CD14-positive monocyte (primary cell): ENCODE results near the gene SLC38A8. TPM values are rescaled to one million over a fixed set of nuclear protein-coding genes. Genes with fewer than 3 reads are reported as not detected.

Experiments used
- DNase-seq, 3 donors: peaks; one replicate each; pipeline ENCODE4 v3.0.0-alpha.2; 2011 to 2022
- H2AFZ ChIP-seq: 2 replicates; pipeline ENCODE4 v1.6.0; 2012; ENCODE audit warnings: mild to moderate bottlenecking, low read depth, low read length, inconsistent platforms; ENCODE audit not compliant: insufficient read depth, poor library complexity, severe bottlenecking
- H3K27ac ChIP-seq, 2 donors: 1 replicate in 1 of 2; 2 replicates in 1 of 2; pipeline ENCODE4 v1.5.1; 2012 to 2013; ENCODE audit warnings: low read length in 2 of 2, control low read depth in 1 of 2, inconsistent platforms in 1 of 2, low read depth in 1 of 2, mild to moderate bottlenecking in 1 of 2
- H3K27me3 ChIP-seq, 2 donors: one replicate each; pipeline versions ENCODE4 v1.6.0 to v1.6.1; 2011 to 2013; ENCODE audit warnings: low read length in 2 of 2; ENCODE audit not compliant: control insufficient read depth in 2 of 2, insufficient read depth in 2 of 2
- H3K36me3 ChIP-seq, 2 donors: replicated peaks in 1 of 2; 1 replicate in 1 of 2; 2 replicates in 1 of 2; pipeline versions ENCODE4 v1.5.1 to v1.6.1; 2012 to 2013; ENCODE audit warnings: low read length in 2 of 2, control low read depth in 1 of 2, inconsistent platforms in 1 of 2, mild to moderate bottlenecking in 1 of 2; ENCODE audit not compliant: insufficient read depth in 2 of 2, control insufficient read depth in 1 of 2
- H3K4me1 ChIP-seq, 2 donors: 1 replicate in 1 of 2; 2 replicates in 1 of 2; pipeline versions ENCODE4 v1.5.1 to v1.6.1; 2012 to 2013; ENCODE audit warnings: low read length in 2 of 2, control low read depth in 1 of 2, inconsistent platforms in 1 of 2, mild to moderate bottlenecking in 1 of 2, moderate library complexity in 1 of 2; ENCODE audit not compliant: insufficient read depth in 2 of 2, control insufficient read depth in 1 of 2
- H3K4me2 ChIP-seq: replicated peaks from 2 replicates; pipeline ENCODE3; 2012; ENCODE audit warnings: low read length, moderate library complexity, mild to moderate bottlenecking; ENCODE audit not compliant: poor library complexity, severe bottlenecking; ENCODE audit errors: extremely low read depth
- H3K4me3 ChIP-seq, 3 experiments: fragments of 200-600 bp in 1 of 3; sonication (generic) in 1 of 3; replicated peaks in 1 of 3; 1 replicate in 2 of 3; 2 replicates in 1 of 3; pipeline ENCODE4 v1.5.1; 2011 to 2013; ENCODE audit warnings: low read length in 3 of 3, mild to moderate bottlenecking in 3 of 3, control low read depth in 2 of 3, low read depth in 2 of 3, inconsistent platforms in 1 of 3, moderate library complexity in 1 of 3
- H3K79me2 ChIP-seq: 2 replicates; pipeline ENCODE4 v1.6.0; 2012; ENCODE audit warnings: mild to moderate bottlenecking, control low read depth, inconsistent platforms, low read length, moderate library complexity; ENCODE audit not compliant: insufficient read depth
- H3K9ac ChIP-seq: 2 replicates; pipeline ENCODE4 v1.6.0; 2017; ENCODE audit warnings: low read length, mild to moderate bottlenecking; ENCODE audit not compliant: insufficient read depth, poor library complexity, severe bottlenecking
- H3K9me3 ChIP-seq, 2 donors: replicated peaks in 1 of 2; 1 replicate in 1 of 2; 2 replicates in 1 of 2; pipeline versions ENCODE4 v1.5.1 to v1.6.1; 2012 to 2013; ENCODE audit warnings: low read length in 2 of 2, control low read depth in 1 of 2; ENCODE audit not compliant: control insufficient read depth in 1 of 2, insufficient read depth in 1 of 2
- H4K20me1 ChIP-seq: 2 replicates; pipeline ENCODE4 v1.6.0; 2012; ENCODE audit warnings: mild to moderate bottlenecking, low read length, control low read depth, moderate library complexity; ENCODE audit not compliant: insufficient read depth
- H3K27ac Mint-ChIP-seq, 7 donors: one replicate each; pipeline ENCODE4 v1.8.0; 2020; ENCODE audit warnings: mild to moderate bottlenecking in 7 of 7, mixed read lengths in 7 of 7, moderate library complexity in 6 of 7, inconsistent platforms in 2 of 7
- H3K27me3 Mint-ChIP-seq, 3 donors: one replicate each; pipeline ENCODE4 v1.8.0; 2021 to 2022; ENCODE audit warnings: low read depth in 3 of 3, mild to moderate bottlenecking in 3 of 3, mixed read lengths in 3 of 3, moderate library complexity in 3 of 3, inconsistent platforms in 1 of 3
- H3K36me3 Mint-ChIP-seq, 2 donors: one replicate each; pipeline ENCODE4 v1.8.0; 2020; ENCODE audit warnings: mixed read lengths in 2 of 2, inconsistent platforms in 1 of 2, mild to moderate bottlenecking in 1 of 2
- H3K4me1 Mint-ChIP-seq: one replicate; pipeline ENCODE4 v1.8.0; 2020; ENCODE audit warnings: mild to moderate bottlenecking, mixed read lengths
- H3K4me3 Mint-ChIP-seq, 2 donors: one replicate each; pipeline ENCODE4 v1.8.0; 2020; ENCODE audit warnings: mild to moderate bottlenecking in 2 of 2, mixed read lengths in 2 of 2, moderate library complexity in 1 of 2
- H3K9me3 Mint-ChIP-seq, 7 donors: one replicate each; pipeline ENCODE4 v1.8.0; 2020 to 2022; ENCODE audit warnings: mixed read lengths in 7 of 7, mild to moderate bottlenecking in 6 of 7, moderate library complexity in 6 of 7, inconsistent platforms in 2 of 7
- CTCF ChIP-seq: fragments of 200-600 bp; IDR thresholded peaks from one replicate; pipeline ENCODE4 v1.8.0; 2022; ENCODE audit warnings: antibody characterized with exemption, mild to moderate bottlenecking
- whole genome bisulfite sequencing: methylation state at CpG from one replicate; pipeline ENCODE4 v1.1.5; 2013; ENCODE audit warnings: missing lambda C conversion rate; ENCODE audit not compliant: insufficient coverage; 5-methylcytosine and 5-hydroxymethylcytosine counted together
- intact Hi-C, 2 donors: fragments of 100-400 bp; cut with micrococcal nuclease; formaldehyde crosslinking; loops; one replicate each; pipeline versions ENCODE4 v1.15.0 to v1.15.1; 2023
- polyA plus RNA-seq, 3 donors: library from polyadenylated mRNA; depleted of rRNA in 1 of 3; unstranded in 2 of 3; stranded (reverse) in 1 of 3; fragments of 300-500 nt in 2 of 3; fragments of >200 nt in 1 of 3; fragmentation: Illumina TruSeq in 2 of 3; gene quantifications; 1 replicate in 2 of 3; 2 replicates in 1 of 3; pipeline ENCODE4 v1.2.3, GENCODE V29; 2012 to 2021

Gene SLC38A8
- polyA plus RNA-seq, 3 donors = not detected

- Histone ChIP-seq H3K27me3 (no peaks in the 10 kb centered on the region), H3K27ac (no peak overlapping the region), H3K36me3 (peaks cover 63 to 97% of the 10 kb centered on the region in 2 donors), H3K79me2 (peaks cover 27% of the 10 kb centered on the region), H3K4me1 (peaks cover 4% of the 10 kb centered on the region in 2 donors), H3K9ac (no peak overlapping the region), H2AFZ (no peak overlapping the region), H3K4me2 (no peak overlapping the region), H3K9me3 (no peaks in the 10 kb centered on the region), H4K20me1 (peaks cover 26% of the 10 kb centered on the region), H3K4me3 (no peak overlapping the region)
- WGBS = 95% methylated on average over 6 of the region's 11 CpGs
- no peaks in the 10 kb centered on the region for H3K9me3 Mint-ChIP-seq
- no peak overlapping the region for H3K27ac Mint-ChIP-seq
- no peak for DNase-seq
- H3K27me3 Mint-ChIP-seq = no peaks in the 10 kb centered on the region
- no peak for TF ChIP-seq CTCF
- H3K4me3 Mint-ChIP-seq = no peak overlapping the region
- H3K4me1 Mint-ChIP-seq = peaks cover 7% of the 10 kb centered on the region
- H3K36me3 Mint-ChIP-seq = peaks cover 86 to 92% of the 10 kb centered on the region in 2 donors
- intact Hi-C loops = no loop called here
Observed at GRCh38 chr16:84075376-84075775, 32.8 kb upstream of the SLC38A8 start.

- intact Hi-C loops = no loop called here
- Histone ChIP-seq H3K27me3 (no peaks in the 10 kb centered on the region), H3K27ac (no peak overlapping the region), H3K36me3 (peaks cover 58 to 95% of the 10 kb centered on the region in 2 donors), H3K4me2 (no peak overlapping the region), H2AFZ (no peak overlapping the region), H3K79me2 (peaks cover 24% of the 10 kb centered on the region), H3K4me3 (no peak overlapping the region), H3K9me3 (no peaks in the 10 kb centered on the region), H3K4me1 (peaks cover 10 to 11% of the 10 kb centered on the region in 2 donors), H3K9ac (no peak overlapping the region), H4K20me1 (peaks cover 26% of the 10 kb centered on the region)
- TF ChIP-seq CTCF = no peak
- Mint-ChIP-seq H3K9me3 (no peaks in the 10 kb centered on the region), H3K27me3 (no peaks in the 10 kb centered on the region), H3K36me3 (peaks cover 84 to 90% of the 10 kb centered on the region in 2 donors), H3K4me3 (no peak overlapping the region), H3K4me1 (peaks cover 14% of the 10 kb centered on the region), H3K27ac (no peak overlapping the region)
- DNase-seq = no peak
- 100% methylated on average over 3 of the region's 3 CpGs for WGBS
Observed at GRCh38 chr16:84074721-84075120, 32.1 kb upstream of the SLC38A8 start.
